Renal cortex interstitium (tissue), 11 donors: Measurements from ENCODE around the gene MFAP3L. TPM values are rescaled to one million over a fixed set of nuclear protein-coding genes. Genes with fewer than 3 reads are reported as not detected.
A peak's percentile ranks its signal among the peaks of the same experiment; 100 is the strongest.

Experiments
- DNase-seq, 11 donors: peaks; one replicate each; pipeline ENCODE4 v3.0.0-alpha.2; 2013; ENCODE audit warnings: low read depth in 9 of 11, low spot score in 4 of 11; ENCODE audit errors: extremely low read depth in 1 of 11
- polyA plus RNA-seq, 3 donors: library from polyadenylated mRNA; unstranded; fragments of 120-200 nt; gene quantifications; one replicate each; pipeline ENCODE4 v1.2.1, GENCODE V29; 2013; ENCODE audit not compliant: insufficient read length in 3 of 3

The MFAP3L gene
- polyA plus RNA-seq, 3 donors, result 19.0 to 20.5 (median 20.4) TPM

GRCh38 chr4:170030121-170030520 is 3.9 kb upstream of the MFAP3L start:
- DNase-seq, result no peak

DNA sequence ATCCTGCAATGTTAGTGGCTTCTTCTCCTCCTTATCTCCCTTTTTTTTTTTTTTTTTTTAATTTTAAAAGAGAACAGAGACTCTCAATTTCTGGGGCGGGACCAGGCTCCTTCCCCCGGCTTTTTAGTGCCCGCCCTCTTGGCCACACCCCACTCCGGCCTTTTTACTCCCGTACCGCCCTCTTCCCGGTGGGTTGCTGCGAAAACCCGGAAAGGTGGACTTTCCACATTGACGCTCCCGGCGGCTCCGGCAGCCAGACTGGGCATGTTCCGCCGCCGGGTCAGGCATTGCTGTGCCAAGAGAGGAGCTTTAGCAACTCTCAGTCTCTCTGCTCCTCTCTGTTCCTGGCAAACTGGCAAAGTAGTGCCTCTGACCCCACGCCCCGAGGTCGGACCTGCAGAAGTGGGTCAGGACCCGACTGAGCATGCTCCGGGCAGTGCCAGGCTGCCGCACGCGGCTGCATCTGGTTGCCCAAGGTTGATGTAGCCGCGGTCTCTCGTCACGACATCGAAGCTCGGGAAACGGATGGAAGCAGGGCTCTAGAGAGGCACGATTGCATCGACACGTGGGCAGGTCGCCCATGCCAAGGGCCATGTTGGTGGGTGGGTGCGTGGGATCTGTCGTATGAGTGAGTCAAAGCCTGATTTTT is 1.1 kb upstream of the MFAP3L start:
- DNase-seq, result peak; percentile 86 to 96 (median 93)

DNA sequence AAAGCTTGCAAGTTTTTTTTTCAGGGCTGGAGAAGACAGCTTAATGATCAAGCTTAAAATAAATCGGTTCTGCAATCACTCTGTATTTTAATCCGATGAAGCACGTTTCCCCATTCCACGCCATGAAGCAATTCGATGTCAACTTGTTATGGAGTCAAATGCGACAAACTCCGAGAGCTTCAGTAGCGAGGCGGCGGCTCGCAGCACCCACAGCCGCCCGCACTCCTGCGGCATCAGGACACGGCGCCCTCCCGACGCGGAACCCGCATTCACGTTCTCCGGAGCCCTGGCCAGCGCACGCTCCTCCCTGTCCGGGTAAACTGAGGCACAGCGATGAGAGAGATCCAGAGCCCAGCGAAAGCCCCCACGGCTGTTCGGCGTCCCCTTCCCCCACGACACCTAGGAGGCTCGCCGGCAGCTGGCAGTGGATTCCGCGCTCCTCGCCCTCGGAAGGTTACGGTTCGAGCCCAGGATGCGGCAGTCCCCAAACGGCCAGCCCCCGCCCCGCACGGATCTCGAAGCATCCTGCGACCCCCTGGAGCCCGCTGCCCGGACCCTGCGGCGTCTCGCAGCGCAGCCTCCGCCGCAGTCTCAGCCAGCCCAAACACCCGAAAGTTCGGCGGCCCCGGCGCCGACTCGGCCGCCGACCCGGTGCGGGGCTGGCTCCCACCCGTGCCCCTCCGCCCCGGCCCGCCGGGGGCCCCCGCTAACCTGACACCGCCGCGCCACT is 507 bp downstream of the MFAP3L start:
- no peak for DNase-seq

GRCh38 chr4:170022211-170022610 is 4.0 kb downstream of the MFAP3L start:
- no peak for DNase-seq

GRCh38 chr4:170017252-170017651 is 8.9 kb downstream of the MFAP3L start:
- no peak for DNase-seq

- DNase-seq, result no peak
Observed at GRCh38 chr4:170015285-170015684, 10.9 kb downstream of the MFAP3L start.

DNA sequence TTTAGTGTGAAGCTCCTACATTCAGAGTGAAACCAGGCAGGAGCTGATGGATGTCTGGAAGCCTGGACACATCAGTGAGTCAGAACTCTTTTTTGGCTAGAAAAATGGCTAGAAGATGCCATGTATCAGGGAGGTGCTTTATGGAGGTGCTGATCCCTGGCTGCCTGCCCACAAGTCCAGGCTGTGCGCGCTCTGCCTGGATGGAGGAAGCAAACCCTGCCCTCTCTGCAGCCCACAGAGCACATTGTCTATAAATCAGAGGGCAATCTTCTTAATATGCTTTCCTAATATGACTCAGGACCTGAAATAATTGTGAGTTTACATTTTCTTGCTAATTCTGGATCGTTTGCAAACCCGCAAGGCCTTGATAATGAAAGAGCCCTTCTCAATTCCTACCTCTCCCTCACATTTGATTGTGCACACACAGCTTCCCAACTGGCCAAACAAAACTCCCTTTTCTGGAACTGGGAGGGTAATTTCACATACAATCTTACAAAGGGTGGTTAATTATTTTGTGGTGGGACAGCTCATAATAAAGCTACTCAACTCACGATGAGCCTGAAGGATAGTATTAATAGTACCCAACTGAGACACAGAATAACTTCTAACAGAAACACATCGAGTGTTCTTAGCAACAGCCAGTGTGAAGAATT is 11.7 kb downstream of the MFAP3L start:
- DNase-seq, result no peak

GRCh38 chr4:170012629-170012958 is 13.6 kb downstream of the MFAP3L start:
- DNase-seq, result no peak

DNA sequence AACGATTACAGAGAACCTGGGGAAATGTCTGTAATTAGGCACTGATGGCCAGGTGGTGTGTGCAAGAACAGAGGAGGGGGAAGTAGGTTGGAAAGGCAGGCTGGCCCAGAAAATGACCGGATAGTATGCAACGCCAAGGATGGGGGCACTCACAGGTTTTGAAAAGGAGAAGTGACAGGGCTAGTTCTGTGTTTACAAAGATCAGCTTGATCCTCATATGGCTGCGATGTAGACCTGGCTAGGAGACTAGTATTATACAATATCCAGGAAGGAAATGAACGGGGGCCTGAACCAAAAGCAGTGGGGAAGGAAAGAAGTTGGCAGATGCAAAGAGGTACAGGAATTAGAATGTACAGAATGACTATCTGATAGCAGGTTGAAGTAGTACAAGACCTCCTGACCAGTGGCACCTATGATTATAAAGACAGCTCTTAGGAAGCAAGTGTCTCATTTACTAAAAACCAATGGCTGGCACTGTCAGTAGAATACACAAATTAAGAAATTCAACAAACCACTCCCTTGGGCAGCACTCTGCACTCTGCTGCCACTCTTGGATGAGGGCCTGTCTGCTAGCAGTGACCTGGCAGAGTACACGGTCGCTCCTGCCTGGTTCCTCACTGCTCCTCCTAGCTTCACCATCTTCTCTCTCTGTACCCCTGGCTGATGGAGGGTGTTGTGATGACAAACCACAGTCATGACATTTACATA is 14.1 kb downstream of the MFAP3L start:
- no peak for DNase-seq

GRCh38 chr4:170009291-170009690 is 16.9 kb downstream of the MFAP3L start:
- DNase-seq, result no peak

DNA sequence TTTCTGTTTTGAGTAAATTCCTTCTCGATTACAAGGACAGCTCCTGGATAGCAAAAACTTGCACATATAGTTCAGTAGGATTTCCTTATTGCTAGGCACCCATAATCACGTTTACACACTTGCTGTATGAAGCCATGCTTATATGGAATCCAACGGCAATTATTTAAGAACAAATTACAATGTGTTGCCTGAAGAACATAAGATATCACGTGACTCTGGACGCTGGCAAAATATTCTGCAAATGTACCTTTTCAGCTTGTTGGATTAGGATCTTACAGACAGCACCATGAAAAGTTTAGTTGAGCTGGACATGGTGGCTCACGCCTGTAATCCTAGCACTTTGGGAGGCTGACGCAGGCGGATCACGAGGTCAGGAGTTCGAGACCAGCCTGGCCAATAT is 17.4 kb downstream of the MFAP3L start:
- no peak for DNase-seq

GRCh38 chr4:170008371-170008770 is 17.8 kb downstream of the MFAP3L start:
- no peak for DNase-seq

DNA sequence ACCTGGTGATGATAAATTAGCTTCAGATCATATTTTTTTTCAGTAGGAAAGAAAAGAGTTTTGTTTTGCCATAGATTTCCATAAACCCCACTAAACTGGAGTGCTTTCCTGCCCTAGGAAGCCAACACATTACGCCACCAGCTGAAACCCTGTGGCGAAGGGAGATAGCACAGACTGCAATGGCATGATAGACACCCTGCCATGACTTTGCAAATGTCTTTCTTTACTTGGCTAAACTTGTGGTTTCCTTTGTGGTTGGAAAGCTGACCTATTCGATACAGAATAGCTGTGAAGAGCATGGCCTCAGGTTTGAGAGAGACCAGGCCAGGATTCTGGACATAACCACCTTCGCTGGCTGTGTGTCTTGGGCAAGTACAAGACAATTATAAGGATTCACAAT is 19.1 kb downstream of the MFAP3L start:
- no peak for DNase-seq

GRCh38 chr4:170005472-170005871 is 20.7 kb downstream of the MFAP3L start:
- DNase-seq, result peak in 2 of 11 donors; percentile 36 to 37

GRCh38 chr4:170004651-170005295 is 21.4 kb downstream of the MFAP3L start:
- DNase-seq, result no peak

DNA sequence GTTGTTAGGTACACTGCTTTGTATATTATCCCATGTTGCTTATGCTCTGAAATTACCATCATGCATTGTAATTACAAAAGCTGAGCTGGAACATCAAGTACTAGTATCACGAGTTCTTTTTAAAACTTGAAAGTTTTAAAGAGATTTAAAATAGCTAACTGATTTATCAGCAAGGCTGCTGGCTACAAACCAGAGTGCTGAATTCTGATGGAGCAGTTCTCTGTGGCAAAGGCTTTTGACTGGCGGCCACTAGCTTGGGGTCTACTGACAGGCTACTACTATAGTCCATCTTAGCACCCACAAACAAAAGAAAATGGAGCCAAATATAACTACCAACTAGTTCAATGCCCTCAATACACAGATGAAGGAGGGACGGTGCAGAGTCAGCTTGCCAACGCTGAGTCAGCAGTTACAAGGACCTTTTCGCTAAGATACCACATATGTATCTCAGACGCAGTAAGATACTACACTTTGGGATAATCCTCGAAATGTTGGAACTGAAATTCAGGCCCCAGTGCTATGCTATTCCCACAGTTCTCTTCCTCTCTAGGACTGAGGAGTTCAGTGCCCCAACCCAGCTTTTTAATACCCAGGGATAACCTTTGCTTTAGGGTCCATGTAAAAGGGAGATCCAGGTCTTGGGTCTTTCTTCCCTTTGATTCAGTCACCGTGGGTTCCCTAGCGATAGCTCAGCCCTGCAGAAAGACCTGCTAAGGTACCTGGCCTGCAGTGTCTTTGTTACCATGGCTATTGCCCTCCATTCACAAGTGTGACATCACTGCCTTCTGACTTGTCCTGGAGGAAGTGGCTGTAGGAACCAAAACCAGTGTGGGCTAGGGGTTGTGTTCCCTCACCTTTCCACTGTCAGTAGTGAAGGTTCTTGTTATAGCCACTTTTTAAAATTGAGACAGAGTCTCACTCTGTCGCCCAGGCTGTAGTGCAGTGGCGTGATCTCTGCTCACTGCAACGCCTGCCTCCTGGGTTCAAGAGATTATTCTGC is 22.8 kb downstream of the MFAP3L start:
- no peak for DNase-seq

DNA sequence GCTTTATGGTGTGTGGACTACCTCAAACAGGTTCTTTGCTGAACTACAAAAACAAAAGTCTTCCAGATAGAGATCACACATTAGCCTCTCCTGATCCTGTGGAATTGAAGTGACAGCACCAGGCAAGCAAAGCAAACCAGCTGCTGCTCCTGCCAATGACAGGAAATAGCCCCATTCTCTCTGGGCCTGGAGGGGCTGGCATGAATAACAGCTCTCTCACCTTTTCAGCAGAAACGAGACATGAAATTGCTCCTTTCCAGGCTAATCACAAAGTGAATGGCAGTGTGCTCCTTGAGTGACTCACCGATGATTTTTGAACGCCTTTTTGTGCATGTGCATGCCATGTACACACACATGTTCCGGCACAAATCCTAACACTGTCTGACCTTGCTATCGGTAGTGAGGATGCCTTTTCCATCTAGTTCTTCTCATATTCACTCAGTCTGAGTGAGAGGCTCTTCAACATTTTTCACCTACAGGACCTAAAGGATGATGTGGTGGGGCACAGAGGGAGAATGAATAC is 24.4 kb downstream of the MFAP3L start:
- no peak for DNase-seq
